Activated CD4-positive, alpha-beta T cell treated with anti-CD3 and anti-CD28 coated beads, Interleukin-2, Interleukin-4, amounts not matched to agents 100 ng/mL and 50 ng/mL, durations not matched to agents 16 hours and 8 hours (primary cell): Measurements from ENCODE around the gene MOCS1.

ENCODE experiments used
- DNase-seq: peaks from one replicate; pipeline ENCODE4 v3.0.0-alpha.2; 2020; ENCODE audit warnings: low spot score

MOCS1 gene

GRCh38 chr6:39902786-39903465 lies 31.3 kb downstream of the MOCS1 start:
- DNase-seq = no peak

GRCh38 chr6:39902136-39902535 lies 32.1 kb downstream of the MOCS1 start:
- no peak for DNase-seq

- no peak for DNase-seq
These were observed 32.6 kb downstream of the MOCS1 start for GRCh38 chr6:39901670-39902069.

GRCh38 chr6:39901116-39901655 lies 33.1 kb downstream of the MOCS1 start:
- no peak for DNase-seq

GRCh38 chr6:39899554-39900295 lies 34.5 kb downstream of the MOCS1 start:
- no peak for DNase-seq

GRCh38 chr6:39898625-39899024 lies 35.6 kb downstream of the MOCS1 start:
- DNase-seq = no peak

GRCh38 chr6:39897698-39898097 lies 36.6 kb downstream of the MOCS1 start:
- DNase-seq = no peak

GRCh38 chr6:39896701-39897100 lies 37.6 kb downstream of the MOCS1 start:
- no peak for DNase-seq

GRCh38 chr6:39893286-39893685 lies 41.0 kb downstream of the MOCS1 start:
- no peak for DNase-seq

GRCh38 chr6:39892490-39893129 lies 41.7 kb downstream of the MOCS1 start:
- DNase-seq = peak; percentile 11

GRCh38 chr6:39891976-39892375 lies 42.3 kb downstream of the MOCS1 start:
- no peak for DNase-seq

- DNase-seq = no peak
These were observed 42.9 kb downstream of the MOCS1 start for GRCh38 chr6:39891353-39891752.

- no peak for DNase-seq
These were observed 45.0 kb downstream of the MOCS1 start for GRCh38 chr6:39889229-39889628.

- no peak for DNase-seq
These were observed 46.4 kb downstream of the MOCS1 start for GRCh38 chr6:39887692-39888450.

- DNase-seq = no peak
These were observed 47.4 kb downstream of the MOCS1 start for GRCh38 chr6:39886871-39887270.

- no peak for DNase-seq
These were observed 48.6 kb downstream of the MOCS1 start for GRCh38 chr6:39885691-39886090.

- DNase-seq = no peak
These were observed 49.6 kb downstream of the MOCS1 start for GRCh38 chr6:39884696-39885095.

- no peak for DNase-seq
These were observed 51.7 kb downstream of the MOCS1 start for GRCh38 chr6:39882531-39882899.

GRCh38 chr6:39881851-39882530 lies 52.3 kb downstream of the MOCS1 start:
- no peak for DNase-seq

- DNase-seq = no peak
These were observed 53.7 kb downstream of the MOCS1 start for GRCh38 chr6:39880594-39880993.

GRCh38 chr6:39879535-39879934 lies 54.7 kb downstream of the MOCS1 start:
- no peak for DNase-seq

GRCh38 chr6:39876826-39877225 lies 57.4 kb downstream of the MOCS1 start:
- DNase-seq = no peak
